ENCODE data around the gene OPCML. TPM values are rescaled to one million over a fixed set of nuclear protein-coding genes. Genes with fewer than 3 reads are reported as not detected.
A peak's percentile ranks its signal among the peaks of the same experiment; 100 is the strongest.

OPCML gene
- total and polyA plus RNA-seq, 4 donors = 16.6 to 70.3 (median 58.1) TPM

DNA sequence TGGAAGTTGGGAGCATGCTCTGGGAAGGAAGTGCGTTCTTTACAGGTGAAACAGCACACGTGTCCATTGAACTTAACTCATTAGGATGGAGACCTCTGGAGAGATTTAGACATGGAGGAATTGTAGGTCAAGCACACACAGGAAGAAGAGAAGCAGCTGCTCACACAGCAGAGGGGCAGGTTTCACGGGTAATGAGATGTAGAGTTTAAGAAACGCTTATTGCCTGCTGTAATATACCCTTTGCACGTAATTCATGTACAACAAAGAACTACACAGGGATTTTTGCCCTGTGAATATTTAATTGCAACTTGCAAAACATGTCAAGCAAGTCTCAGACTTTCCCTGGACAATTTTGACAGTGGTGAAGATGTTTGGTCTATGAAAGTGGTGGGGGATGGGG, 508.0 kb downstream of the OPCML start:
- 88% methylated on average over 2 of the region's 5 CpGs for WGBS (ENCODE audit: insufficient coverage)

DNA sequence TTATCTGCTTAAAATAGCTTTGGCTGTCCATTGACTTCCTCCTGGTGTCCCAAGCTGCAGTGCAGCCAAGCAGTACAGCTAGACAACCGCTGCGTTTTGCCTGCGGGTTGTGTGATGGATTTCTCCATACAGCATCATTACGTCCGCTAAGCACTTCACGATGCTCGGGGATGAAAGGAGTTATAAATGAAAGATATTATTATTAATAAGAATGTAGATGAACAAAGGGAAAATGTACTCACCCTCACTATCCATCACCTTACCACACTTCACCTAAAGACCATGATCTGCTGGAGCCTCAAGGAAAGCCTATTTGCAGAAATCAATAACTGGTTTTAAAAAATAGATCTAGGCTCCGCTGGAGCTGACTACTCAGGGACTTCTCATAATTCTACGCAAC, 509.1 kb downstream of the OPCML start:
- WGBS (ENCODE audit: insufficient coverage) = no CpG with 5 or more reads among the region's 9 CpGs
- Histone ChIP-seq H3K36me3 (ENCODE audit: control insufficient read depth, insufficient read depth, low read length) (no peaks in the 10 kb centered on the region), H3K4me1 (ENCODE audit: control insufficient read depth, insufficient read depth, low read length) (peaks cover 6% of the 10 kb centered on the region), H3K4me3 (ENCODE audit: low read depth, low read length) (no peak overlapping the region), H3K27me3 (ENCODE audit: control insufficient read depth, insufficient read depth, low read length) (no peaks in the 10 kb centered on the region), H3K9me3 (ENCODE audit: control insufficient read depth, insufficient read depth, low read length) (no peaks in the 10 kb centered on the region), H3K27ac (ENCODE audit: low read depth, low read length) (no peak overlapping the region)
- peak in 1 of 6 donors; percentile 82 for DNase-seq (ENCODE audit: low read depth in 4 of 6, low spot score in 6 of 6)

More for the DNA sequence above, 508.0 kb downstream of the OPCML start:
- Histone ChIP-seq H3K4me3 (ENCODE audit: low read depth, low read length) (no peak overlapping the region), H3K4me1 (ENCODE audit: control insufficient read depth, insufficient read depth, low read length) (peaks cover 6% of the 10 kb centered on the region), H3K27me3 (ENCODE audit: control insufficient read depth, insufficient read depth, low read length) (no peaks in the 10 kb centered on the region), H3K27ac (ENCODE audit: low read depth, low read length) (no peak overlapping the region), H3K9me3 (ENCODE audit: control insufficient read depth, insufficient read depth, low read length) (no peaks in the 10 kb centered on the region), H3K36me3 (ENCODE audit: control insufficient read depth, insufficient read depth, low read length) (no peaks in the 10 kb centered on the region)
- peak in 1 of 6 donors; percentile 57 for DNase-seq (ENCODE audit: low read depth in 4 of 6, low spot score in 6 of 6)

DNA sequence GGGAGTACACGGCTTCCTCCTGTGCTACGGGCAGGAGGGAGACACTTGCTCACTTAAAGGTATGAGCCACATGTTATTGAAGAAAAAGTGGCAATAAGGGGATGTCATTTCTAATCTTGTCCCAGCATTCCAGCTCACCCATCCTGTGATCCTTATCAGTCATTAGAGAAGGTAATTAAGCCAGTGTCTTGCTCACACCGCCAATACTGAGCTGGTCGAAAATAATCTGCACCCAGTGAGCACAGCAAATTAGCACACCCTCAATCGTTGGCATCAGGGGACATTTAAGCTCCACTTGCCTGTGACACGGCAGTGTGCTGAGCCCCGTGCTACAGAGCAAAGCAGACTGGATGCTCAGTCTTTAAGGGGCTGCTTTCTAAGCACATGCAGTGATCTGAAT, 510.7 kb downstream of the OPCML start:
- no peaks in the 10 kb centered on the region for H3K36me3 ChIP-seq (ENCODE audit: control insufficient read depth, insufficient read depth, low read length)
- H3K4me3 ChIP-seq (ENCODE audit: low read depth, low read length) = no peak overlapping the region
- no peak overlapping the region for H3K27ac ChIP-seq (ENCODE audit: low read depth, low read length)
- no peaks in the 10 kb centered on the region for H3K27me3 ChIP-seq (ENCODE audit: control insufficient read depth, insufficient read depth, low read length)
- H3K9me3 ChIP-seq (ENCODE audit: control insufficient read depth, insufficient read depth, low read length) = no peaks in the 10 kb centered on the region
- 64% methylated on average over 5 of the region's 7 CpGs for WGBS (ENCODE audit: insufficient coverage)
- peaks cover 6% of the 10 kb centered on the region for H3K4me1 ChIP-seq (ENCODE audit: control insufficient read depth, insufficient read depth, low read length)
- DNase-seq (ENCODE audit: low read depth in 4 of 6, low spot score in 6 of 6) = peak in 1 of 6 donors; percentile 82

DNA sequence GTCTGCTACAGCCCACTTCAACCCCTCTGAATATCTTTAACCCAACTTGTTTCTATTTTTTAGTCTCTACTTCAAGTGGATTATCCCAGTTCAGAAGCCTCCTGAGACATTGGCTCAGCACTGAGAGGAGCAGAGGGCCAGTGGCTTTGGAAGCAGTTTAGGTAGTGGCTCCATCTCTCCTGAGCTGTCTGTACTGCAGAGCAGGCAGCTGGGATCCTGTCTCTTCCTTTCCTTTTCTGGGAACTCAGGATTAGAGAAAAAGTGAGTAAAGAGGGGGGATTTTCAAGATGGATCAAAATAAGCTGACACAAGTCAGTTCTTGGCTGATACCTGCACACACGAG, 512.0 kb downstream of the OPCML start:
- no CpG with 5 or more reads among the region's 1 CpG for WGBS (ENCODE audit: insufficient coverage)
- peaks cover 6% of the 10 kb centered on the region for H3K4me1 ChIP-seq (ENCODE audit: control insufficient read depth, insufficient read depth, low read length)
- H3K36me3 ChIP-seq (ENCODE audit: control insufficient read depth, insufficient read depth, low read length) = no peaks in the 10 kb centered on the region
- no peak overlapping the region for H3K4me3 ChIP-seq (ENCODE audit: low read depth, low read length)
- no peaks in the 10 kb centered on the region for H3K9me3 ChIP-seq (ENCODE audit: control insufficient read depth, insufficient read depth, low read length)
- no peak overlapping the region for H3K27ac ChIP-seq (ENCODE audit: low read depth, low read length)
- no peak for DNase-seq (ENCODE audit: low read depth in 4 of 6, low spot score in 6 of 6)
- no peaks in the 10 kb centered on the region for H3K27me3 ChIP-seq (ENCODE audit: control insufficient read depth, insufficient read depth, low read length)

DNA sequence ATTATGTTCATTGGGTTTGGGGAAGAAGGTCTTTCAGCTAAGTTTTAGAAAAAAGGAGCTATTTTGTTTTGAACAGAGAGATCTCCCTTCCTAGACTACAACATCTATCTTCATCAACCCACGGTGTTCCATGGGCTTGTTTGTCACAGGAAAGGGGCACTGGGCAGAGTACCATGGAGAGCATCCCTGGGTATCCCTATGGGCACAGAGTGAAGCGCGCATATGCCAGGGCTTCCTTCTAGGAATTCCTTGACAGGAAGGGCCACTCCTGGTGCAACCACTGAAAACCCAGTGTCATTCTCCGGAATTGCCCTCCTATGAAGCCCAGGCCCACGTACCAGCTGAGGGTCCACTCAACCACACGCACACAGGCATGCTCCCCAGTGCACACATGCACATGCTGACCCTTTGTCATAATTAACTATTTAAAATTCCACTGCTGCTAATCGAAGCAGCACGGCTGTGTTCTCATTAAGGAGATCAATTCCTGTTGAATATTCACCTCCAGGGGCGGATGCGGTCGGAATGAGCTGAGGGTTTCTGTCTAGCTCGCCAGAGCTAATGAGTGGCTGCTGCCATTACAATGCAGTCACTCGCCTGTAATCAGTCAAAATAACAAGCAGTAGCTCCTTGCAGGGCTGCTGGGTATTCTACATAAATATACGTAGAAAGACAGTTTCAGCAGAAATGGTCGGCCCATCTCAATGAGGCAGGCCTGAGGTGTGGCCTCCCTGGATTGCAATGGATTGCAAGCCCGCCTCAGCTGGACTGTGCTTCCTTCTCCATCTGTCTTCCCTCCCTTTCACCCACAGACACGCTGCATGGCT, 512.5 kb downstream of the OPCML start:
- Histone ChIP-seq H3K9me3 (ENCODE audit: control insufficient read depth, insufficient read depth, low read length) (no peaks in the 10 kb centered on the region), H3K4me3 (ENCODE audit: low read depth, low read length) (no peak overlapping the region), H3K4me1 (ENCODE audit: control insufficient read depth, insufficient read depth, low read length) (peaks cover 6% of the 10 kb centered on the region), H3K27ac (ENCODE audit: low read depth, low read length) (no peak overlapping the region), H3K27me3 (ENCODE audit: control insufficient read depth, insufficient read depth, low read length) (no peaks in the 10 kb centered on the region), H3K36me3 (ENCODE audit: control insufficient read depth, insufficient read depth, low read length) (no peaks in the 10 kb centered on the region)
- 77% methylated on average over 15 of the region's 17 CpGs for WGBS (ENCODE audit: insufficient coverage)
- peak in 1 of 6 donors; percentile 77 for DNase-seq (ENCODE audit: low read depth in 4 of 6, low spot score in 6 of 6)

DNA sequence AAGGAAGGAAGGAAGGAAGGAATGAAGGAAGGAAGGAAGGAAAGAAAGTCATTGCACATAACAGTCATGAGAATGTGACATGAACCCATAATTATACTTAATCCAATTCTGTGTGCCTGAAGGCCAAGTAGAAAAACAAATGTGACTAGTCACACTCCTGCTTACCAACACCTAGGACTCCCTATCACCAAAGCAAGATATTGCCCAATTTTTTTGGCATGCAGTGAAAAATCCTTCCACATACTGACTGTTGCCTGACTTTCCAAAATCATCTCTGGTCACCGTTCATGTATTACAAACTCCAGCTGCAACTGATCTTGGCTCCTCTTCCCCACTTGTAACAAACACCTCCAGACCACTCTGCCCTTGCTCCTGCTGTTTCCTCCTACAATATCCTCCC, 516.8 kb downstream of the OPCML start:
- H3K36me3 ChIP-seq (ENCODE audit: control insufficient read depth, insufficient read depth, low read length) = no peaks in the 10 kb centered on the region
- no peaks in the 10 kb centered on the region for H3K4me1 ChIP-seq (ENCODE audit: control insufficient read depth, insufficient read depth, low read length)
- 89% methylated on average over 1 of the region's 1 CpG for WGBS (ENCODE audit: insufficient coverage)
- H3K4me3 ChIP-seq (ENCODE audit: low read depth, low read length) = no peak overlapping the region
- H3K9me3 ChIP-seq (ENCODE audit: control insufficient read depth, insufficient read depth, low read length) = no peaks in the 10 kb centered on the region
- DNase-seq (ENCODE audit: low read depth in 4 of 6, low spot score in 6 of 6) = no peak
- H3K27me3 ChIP-seq (ENCODE audit: control insufficient read depth, insufficient read depth, low read length) = no peaks in the 10 kb centered on the region
- no peak overlapping the region for H3K27ac ChIP-seq (ENCODE audit: low read depth, low read length)

DNA sequence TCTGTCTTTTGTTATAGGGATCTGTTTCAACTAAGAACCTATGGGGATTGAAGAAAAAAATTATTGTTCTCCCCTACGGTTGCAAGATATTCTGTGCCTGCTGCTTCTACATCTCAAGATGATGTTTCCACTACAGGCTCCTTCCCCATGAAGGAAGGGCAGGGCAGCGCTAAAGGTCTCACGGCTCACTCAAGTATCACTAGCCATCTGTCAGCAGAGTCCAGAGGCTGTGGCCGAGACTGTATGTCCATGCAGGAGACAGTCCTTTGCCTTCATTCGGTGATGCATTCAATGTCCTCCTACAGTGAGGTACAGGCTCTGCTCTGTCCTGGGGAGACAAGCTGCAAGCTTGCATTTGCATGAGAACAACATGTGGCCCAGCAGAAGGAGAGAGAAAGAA, 518.0 kb downstream of the OPCML start:
- H3K27ac ChIP-seq (ENCODE audit: low read depth, low read length) = no peak overlapping the region
- no peaks in the 10 kb centered on the region for H3K9me3 ChIP-seq (ENCODE audit: control insufficient read depth, insufficient read depth, low read length)
- WGBS (ENCODE audit: insufficient coverage) = 66% methylated on average over 5 of the region's 5 CpGs
- H3K4me1 ChIP-seq (ENCODE audit: control insufficient read depth, insufficient read depth, low read length) = no peaks in the 10 kb centered on the region
- DNase-seq (ENCODE audit: low read depth in 4 of 6, low spot score in 6 of 6) = no peak
- H3K27me3 ChIP-seq (ENCODE audit: control insufficient read depth, insufficient read depth, low read length) = no peaks in the 10 kb centered on the region
- H3K4me3 ChIP-seq (ENCODE audit: low read depth, low read length) = no peak overlapping the region
- H3K36me3 ChIP-seq (ENCODE audit: control insufficient read depth, insufficient read depth, low read length) = no peaks in the 10 kb centered on the region

DNA sequence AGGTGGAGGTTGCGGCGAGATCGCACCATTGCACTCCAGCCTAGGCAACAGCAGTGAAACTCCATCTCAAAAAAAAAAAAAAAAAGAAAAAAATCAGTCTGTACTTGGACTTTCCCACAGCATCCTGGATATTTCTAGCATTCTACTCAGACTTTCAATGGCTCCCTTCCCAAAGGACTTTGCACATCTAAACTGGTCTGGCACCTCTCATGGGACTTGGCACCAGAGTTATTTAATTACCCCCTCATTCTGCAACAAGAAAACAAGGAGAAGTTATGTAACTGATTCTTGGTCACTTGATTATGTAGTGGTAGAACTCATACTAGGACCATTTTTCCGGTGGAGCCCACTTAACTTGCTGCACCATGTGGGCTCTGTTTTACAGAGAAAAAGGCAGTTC, 519.5 kb downstream of the OPCML start:
- no peaks in the 10 kb centered on the region for H3K9me3 ChIP-seq (ENCODE audit: control insufficient read depth, insufficient read depth, low read length)
- 100% methylated on average over 3 of the region's 4 CpGs for WGBS (ENCODE audit: insufficient coverage)
- no peak overlapping the region for H3K4me3 ChIP-seq (ENCODE audit: low read depth, low read length)
- DNase-seq (ENCODE audit: low read depth in 4 of 6, low spot score in 6 of 6) = no peak
- H3K36me3 ChIP-seq (ENCODE audit: control insufficient read depth, insufficient read depth, low read length) = no peaks in the 10 kb centered on the region
- H3K27ac ChIP-seq (ENCODE audit: low read depth, low read length) = no peak overlapping the region
- no peaks in the 10 kb centered on the region for H3K27me3 ChIP-seq (ENCODE audit: control insufficient read depth, insufficient read depth, low read length)
- no peaks in the 10 kb centered on the region for H3K4me1 ChIP-seq (ENCODE audit: control insufficient read depth, insufficient read depth, low read length)

DNA sequence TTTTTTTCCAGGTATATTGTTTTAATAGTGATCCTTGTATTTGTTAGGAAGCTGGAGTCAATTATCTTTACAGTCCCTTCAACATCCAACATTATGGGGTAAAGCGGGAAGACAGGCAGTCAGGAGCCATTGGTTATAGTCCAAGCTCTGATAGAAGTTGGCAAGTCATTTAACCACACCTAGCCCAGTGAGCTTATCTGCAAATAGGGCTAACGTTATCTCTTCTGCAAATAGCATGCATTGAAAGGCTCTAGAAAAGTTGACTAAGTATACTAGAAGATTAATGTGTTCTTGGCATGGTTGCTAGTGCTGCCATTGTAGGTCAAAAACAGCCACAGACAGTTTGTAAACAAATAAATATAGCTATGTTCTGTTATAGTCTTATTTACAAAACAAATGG, 520.7 kb downstream of the OPCML start:
- Histone ChIP-seq H3K4me3 (ENCODE audit: low read depth, low read length) (no peak overlapping the region), H3K36me3 (ENCODE audit: control insufficient read depth, insufficient read depth, low read length) (no peaks in the 10 kb centered on the region), H3K27ac (ENCODE audit: low read depth, low read length) (no peak overlapping the region), H3K27me3 (ENCODE audit: control insufficient read depth, insufficient read depth, low read length) (no peaks in the 10 kb centered on the region), H3K9me3 (ENCODE audit: control insufficient read depth, insufficient read depth, low read length) (no peaks in the 10 kb centered on the region), H3K4me1 (ENCODE audit: control insufficient read depth, insufficient read depth, low read length) (no peaks in the 10 kb centered on the region)
- DNase-seq (ENCODE audit: low read depth in 4 of 6, low spot score in 6 of 6) = no peak
- no CpG with 5 or more reads among the region's 2 CpGs for WGBS (ENCODE audit: insufficient coverage)

DNA sequence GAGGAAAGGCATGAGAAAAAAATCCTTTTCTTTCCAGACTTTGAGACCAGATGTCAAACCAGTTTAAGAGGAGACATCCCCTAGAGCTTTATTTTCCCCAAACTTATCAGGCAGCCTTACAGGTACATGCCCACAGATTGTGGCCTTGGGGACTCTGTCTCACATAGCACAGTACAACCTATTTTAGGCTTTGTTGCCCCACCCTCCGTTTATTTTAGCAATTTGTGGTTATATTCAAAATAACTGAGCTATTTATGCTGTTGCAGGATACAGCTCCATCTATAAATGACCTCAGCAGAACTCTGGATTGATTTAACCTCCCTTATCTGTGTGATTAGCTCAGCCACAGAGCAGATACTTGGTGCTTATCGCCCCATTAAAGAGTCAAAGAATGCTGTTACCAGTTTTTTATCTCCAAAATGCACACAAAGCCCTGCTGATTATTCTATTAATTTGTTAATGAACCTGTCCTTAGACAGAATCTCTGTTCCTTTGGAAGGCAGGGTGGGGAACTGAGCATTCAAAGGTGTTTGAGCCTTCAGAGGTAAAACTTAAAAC, 525.2 kb downstream of the OPCML start:
- Histone ChIP-seq H3K4me3 (ENCODE audit: low read depth, low read length) (no peak overlapping the region), H3K27me3 (ENCODE audit: control insufficient read depth, insufficient read depth, low read length) (no peaks in the 10 kb centered on the region), H3K9me3 (ENCODE audit: control insufficient read depth, insufficient read depth, low read length) (no peaks in the 10 kb centered on the region), H3K36me3 (ENCODE audit: control insufficient read depth, insufficient read depth, low read length) (no peaks in the 10 kb centered on the region), H3K4me1 (ENCODE audit: control insufficient read depth, insufficient read depth, low read length) (no peaks in the 10 kb centered on the region), H3K27ac (ENCODE audit: low read depth, low read length) (no peak overlapping the region)
- DNase-seq (ENCODE audit: low read depth in 4 of 6, low spot score in 6 of 6) = no peak
- WGBS (ENCODE audit: insufficient coverage) = no CpG with 5 or more reads among the region's 2 CpGs

All from spinal cord (tissue), 10 donors.